KMS-11 (cell line): ENCODE measurements around the gene NRROS.

Experiments used
- H2AFZ ChIP-seq: fragments of 200-600 bp; sonication (generic); 2 replicates; pipeline ENCODE4 v1.6.1; 2016; ENCODE audit warnings: antibody characterized with exemption, mixed run types, low read depth
- H3K27ac ChIP-seq: fragments of 200-600 bp; sonication (generic); 2 replicates; pipeline ENCODE4 v1.6.1; 2016; ENCODE audit warnings: mild to moderate bottlenecking, mixed run types
- H3K27me3 ChIP-seq: fragments of 200-600 bp; sonication (generic); 2 replicates; pipeline ENCODE4 v1.6.1; 2017; ENCODE audit warnings: mild to moderate bottlenecking, low read depth, mixed run types, moderate library complexity; ENCODE audit not compliant: insufficient read depth
- H3K36me3 ChIP-seq: fragments of 200-600 bp; sonication (generic); 2 replicates; pipeline ENCODE4 v1.6.1; 2017; ENCODE audit warnings: mild to moderate bottlenecking, mixed run types; ENCODE audit not compliant: insufficient read depth
- H3K4me1 ChIP-seq: fragments of 200-600 bp; sonication (generic); 2 replicates; pipeline ENCODE4 v1.6.1; 2016; ENCODE audit warnings: mild to moderate bottlenecking, low read depth, mixed run types; ENCODE audit not compliant: poor library complexity, severe bottlenecking
- H3K4me2 ChIP-seq: fragments of 200-600 bp; sonication (generic); 2 replicates; pipeline ENCODE4 v1.7.0; 2016; ENCODE audit warnings: mild to moderate bottlenecking, mixed run types
- H3K4me3 ChIP-seq: fragments of 200-600 bp; sonication (generic); IDR thresholded peaks from 2 replicates; pipeline ENCODE4 v1.6.1; 2017; ENCODE audit warnings: low read depth, low read length, mixed read lengths; ENCODE audit not compliant: insufficient read depth
- H3K79me2 ChIP-seq: fragments of 200-600 bp; sonication (generic); 2 replicates; pipeline ENCODE4 v1.6.1; 2016; ENCODE audit warnings: low read depth, mixed run types; ENCODE audit not compliant: insufficient read depth
- H3K9ac ChIP-seq: fragments of 200-600 bp; sonication (generic); 2 replicates; pipeline ENCODE4 v1.6.1; 2016; ENCODE audit warnings: mild to moderate bottlenecking, mixed run types
- H4K20me1 ChIP-seq: fragments of 200-600 bp; sonication (generic); 2 replicates; pipeline ENCODE4 v1.6.1; 2016; ENCODE audit warnings: mild to moderate bottlenecking, mixed run types; ENCODE audit not compliant: insufficient read depth
- CTCF ChIP-seq: fragments of 200-600 bp; sonication (generic); conservative IDR thresholded peaks from 2 replicates; pipeline ENCODE4 v1.6.1; 2017; ENCODE audit warnings: low read depth, mild to moderate bottlenecking, antibody characterized with exemption, low read length, moderate library complexity, mixed read lengths

NRROS gene

DNA sequence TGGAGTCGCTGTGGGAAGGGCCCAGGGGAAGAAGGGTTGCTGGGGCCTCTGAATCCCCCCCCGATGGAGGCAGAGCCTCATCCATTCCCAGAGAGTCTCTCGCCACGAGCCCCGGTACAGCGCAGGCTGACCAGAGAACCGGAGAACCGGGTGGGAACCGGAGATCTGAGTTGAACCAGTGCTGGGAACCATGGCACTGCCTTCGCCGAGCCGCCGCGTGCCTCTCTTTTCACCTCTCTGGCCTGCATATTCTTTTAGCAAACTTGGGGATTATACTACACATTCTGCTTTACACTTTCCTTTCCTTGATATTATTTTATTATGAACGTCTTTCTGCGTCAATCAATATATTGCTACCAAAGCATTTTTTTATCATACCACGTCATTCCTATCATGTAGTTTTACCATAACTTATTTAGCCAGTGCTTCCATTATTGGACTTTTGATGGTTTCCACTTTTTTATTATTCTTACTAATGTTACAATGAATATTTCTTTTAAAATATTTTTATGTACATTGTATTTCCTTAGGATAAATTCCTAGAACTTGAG, 7.2 kb downstream of the NRROS start:
- Histone ChIP-seq H3K79me2 (peaks cover 5% of the 10 kb centered on the region; the same call in 1 of the 2 replicates), H3K27ac (no peak overlapping the region), H3K4me3 (no peak overlapping the region), H3K4me2 (no peak overlapping the region), H3K36me3 (no peaks in the 10 kb centered on the region), H4K20me1 (no peaks in the 10 kb centered on the region), H3K27me3 (no peaks in the 10 kb centered on the region), H3K4me1 (no peaks in the 10 kb centered on the region), H2AFZ (no peak overlapping the region), H3K9ac (no peak overlapping the region)
- TF ChIP-seq CTCF, result no peak

DNA sequence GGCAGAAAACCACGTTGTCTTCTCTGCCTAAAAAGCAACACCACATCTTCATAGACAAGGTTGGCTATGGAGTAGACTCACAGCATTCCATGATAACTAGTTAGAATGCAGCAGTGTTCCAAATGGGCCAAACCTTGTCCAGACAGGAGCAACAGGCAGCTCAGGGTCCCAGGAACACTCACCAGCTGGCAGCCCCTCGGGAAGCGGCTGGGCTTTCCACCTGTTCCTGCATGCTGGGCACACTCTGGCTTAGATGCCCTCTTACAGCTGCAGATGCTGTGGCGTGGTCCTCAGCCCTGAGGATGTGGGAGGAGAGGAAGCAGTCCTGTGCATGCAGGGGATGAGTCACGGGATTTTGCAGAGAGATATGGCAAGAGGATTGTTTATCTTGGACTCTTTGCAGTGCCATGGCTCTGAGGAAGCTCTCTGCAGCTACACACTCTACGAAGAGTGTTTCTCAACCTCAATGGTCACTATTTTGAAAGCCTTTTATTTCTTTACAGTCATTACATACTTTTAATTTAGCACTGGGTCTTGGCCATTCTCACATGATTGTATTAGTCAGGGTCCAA, 11.3 kb downstream of the NRROS start:
- no peaks in the 10 kb centered on the region for H3K27me3 ChIP-seq
- no peak overlapping the region for H2AFZ ChIP-seq
- TF ChIP-seq CTCF, result no peak
- H4K20me1 ChIP-seq, result no peaks in the 10 kb centered on the region
- H3K9ac ChIP-seq, result no peak overlapping the region
- H3K4me2 ChIP-seq, result no peak overlapping the region
- no peak overlapping the region for H3K27ac ChIP-seq
- H3K36me3 ChIP-seq, result no peaks in the 10 kb centered on the region; the same call in 1 of the 2 replicates
- H3K4me1 ChIP-seq, result no peaks in the 10 kb centered on the region
- H3K4me3 ChIP-seq, result no peak overlapping the region
- no peaks in the 10 kb centered on the region for H3K79me2 ChIP-seq

GRCh38 chr3:196651819-196652218, 12.3 kb downstream of the NRROS start:
- no peak overlapping the region for H2AFZ ChIP-seq
- no peak overlapping the region for H3K4me3 ChIP-seq
- no peaks in the 10 kb centered on the region for H3K4me1 ChIP-seq
- no peak for TF ChIP-seq CTCF
- no peaks in the 10 kb centered on the region; the same call in 1 of the 2 replicates for H3K36me3 ChIP-seq
- no peaks in the 10 kb centered on the region for H3K79me2 ChIP-seq
- H3K9ac ChIP-seq, result no peak overlapping the region
- no peaks in the 10 kb centered on the region for H4K20me1 ChIP-seq
- H3K27ac ChIP-seq, result no peak overlapping the region
- H3K27me3 ChIP-seq, result no peaks in the 10 kb centered on the region
- no peak overlapping the region for H3K4me2 ChIP-seq

GRCh38 chr3:196652961-196653795, 13.7 kb downstream of the NRROS start:
- Histone ChIP-seq H4K20me1 (no peaks in the 10 kb centered on the region), H3K4me3 (no peak overlapping the region), H3K4me1 (no peaks in the 10 kb centered on the region), H3K36me3 (no peaks in the 10 kb centered on the region; the same call in 1 of the 2 replicates), H2AFZ (no peak overlapping the region), H3K27ac (no peak overlapping the region), H3K9ac (no peak overlapping the region), H3K27me3 (no peaks in the 10 kb centered on the region), H3K4me2 (no peak overlapping the region), H3K79me2 (no peaks in the 10 kb centered on the region)
- TF ChIP-seq CTCF, result no peak
